Measurements from ENCODE around the gene SLC7A4. TPM values are rescaled to one million over a fixed set of nuclear protein-coding genes. Genes with fewer than 3 reads are reported as not detected.

SLC7A4 gene
- total RNA-seq, 1 donor from 2014 or later, result 0.93 TPM

DNA sequence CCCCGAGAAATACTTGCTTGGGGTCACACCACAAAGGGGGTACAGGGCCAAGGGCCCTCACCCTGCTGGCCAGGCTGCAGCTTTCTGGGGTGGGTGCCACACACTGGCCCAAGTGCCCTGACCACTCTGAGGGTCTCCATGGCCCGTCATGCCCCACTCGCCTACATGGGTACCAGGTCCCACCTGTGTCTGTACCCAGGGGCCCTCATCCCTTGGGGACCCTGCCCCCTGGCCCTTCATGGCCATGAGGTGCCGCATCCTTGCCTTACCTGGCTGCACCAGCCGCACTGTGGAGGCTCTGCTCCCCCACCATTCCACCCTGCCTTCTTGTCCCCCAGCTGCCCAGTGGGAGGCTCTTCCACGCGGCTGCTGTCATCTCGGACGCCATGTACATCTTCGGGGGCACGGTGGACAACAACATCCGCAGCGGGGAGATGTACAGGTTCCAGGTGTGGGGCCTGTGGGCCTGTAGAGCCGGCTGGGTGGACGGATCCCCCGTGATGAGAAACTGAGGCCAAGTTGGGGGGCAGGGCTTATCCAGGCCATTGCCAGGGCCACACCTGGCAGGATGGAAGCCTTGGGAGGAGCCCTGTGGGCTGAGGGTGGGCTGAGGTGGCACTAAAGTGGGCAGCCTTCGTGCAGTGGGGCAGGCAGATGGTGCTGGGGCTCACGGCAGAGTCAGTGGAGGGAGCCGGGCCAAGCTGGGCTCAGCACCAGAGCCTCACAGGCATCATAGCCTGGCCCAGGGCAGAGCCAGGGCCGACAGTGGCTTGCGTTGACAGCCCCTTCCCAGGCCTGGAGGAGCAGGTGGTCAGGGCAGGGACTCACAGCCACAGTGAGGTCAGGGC, 39.7 kb downstream of the SLC7A4 start:
- Histone ChIP-seq H3K4me1 (ENCODE audit: insufficient read depth, low read length) (peaks cover 6% of the 10 kb centered on the region), H2AFZ (ENCODE audit: low read depth, low read length) (no peak overlapping the region), H3K9me3 (ENCODE audit: insufficient read depth, low read depth, low read length) (no peaks in the 10 kb centered on the region), H3K36me3 (ENCODE audit: insufficient read depth, low read length) (no peaks in the 10 kb centered on the region), H3K4me2 (ENCODE audit: low read length) (no peak overlapping the region), H3K27ac (ENCODE audit: low read depth, low read length) (no peak overlapping the region), H3K27me3 (ENCODE audit: insufficient read depth, low read length) (no peaks in the 10 kb centered on the region), H3K9ac (ENCODE audit: low read length) (no peak overlapping the region), H3K79me2 (ENCODE audit: insufficient read depth, low read length) (no peaks in the 10 kb centered on the region), H3K4me3 (ENCODE audit: insufficient read depth, low read depth, low read length) (no peak overlapping the region), H4K20me1 (ENCODE audit: insufficient read depth, low read length) (peaks cover 14% of the 10 kb centered on the region)
- Mint-ChIP-seq H3K27me3 (ENCODE audit: low read depth, unreplicated experiment) (no peaks in the 10 kb centered on the region), H3K36me3 (ENCODE audit: low read depth, unreplicated experiment) (peaks cover 11% of the 10 kb centered on the region), H3K4me3 (ENCODE audit: unreplicated experiment) (no peak overlapping the region), H3K27ac (ENCODE audit: unreplicated experiment) (no peak overlapping the region), H3K4me1 (ENCODE audit: low read depth, unreplicated experiment) (no peaks in the 10 kb centered on the region), H3K9me3 (ENCODE audit: unreplicated experiment) (no peaks in the 10 kb centered on the region)
- no peak for DNase-seq (ENCODE audit: low read depth)
- TF ChIP-seq EZH2 (IDR thresholded peaks at IDR 0.05; ENCODE audit: insufficient read depth, low read length), result no peak
- TF ChIP-seq, protein P1, sequence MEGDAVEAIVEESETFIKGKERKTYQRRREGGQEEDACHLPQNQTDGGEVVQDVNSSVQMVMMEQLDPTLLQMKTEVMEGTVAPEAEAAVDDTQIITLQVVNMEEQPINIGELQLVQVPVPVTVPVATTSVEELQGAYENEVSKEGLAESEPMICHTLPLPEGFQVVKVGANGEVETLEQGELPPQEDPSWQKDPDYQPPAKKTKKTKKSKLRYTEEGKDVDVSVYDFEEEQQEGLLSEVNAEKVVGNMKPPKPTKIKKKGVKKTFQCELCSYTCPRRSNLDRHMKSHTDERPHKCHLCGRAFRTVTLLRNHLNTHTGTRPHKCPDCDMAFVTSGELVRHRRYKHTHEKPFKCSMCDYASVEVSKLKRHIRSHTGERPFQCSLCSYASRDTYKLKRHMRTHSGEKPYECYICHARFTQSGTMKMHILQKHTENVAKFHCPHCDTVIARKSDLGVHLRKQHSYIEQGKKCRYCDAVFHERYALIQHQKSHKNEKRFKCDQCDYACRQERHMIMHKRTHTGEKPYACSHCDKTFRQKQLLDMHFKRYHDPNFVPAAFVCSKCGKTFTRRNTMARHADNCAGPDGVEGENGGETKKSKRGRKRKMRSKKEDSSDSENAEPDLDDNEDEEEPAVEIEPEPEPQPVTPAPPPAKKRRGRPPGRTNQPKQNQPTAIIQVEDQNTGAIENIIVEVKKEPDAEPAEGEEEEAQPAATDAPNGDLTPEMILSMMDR (IDR thresholded peaks at IDR 0.05; ENCODE audit: insufficient read depth, low read depth, low read length), result no peak
- no peak for FAIRE-seq

DNA sequence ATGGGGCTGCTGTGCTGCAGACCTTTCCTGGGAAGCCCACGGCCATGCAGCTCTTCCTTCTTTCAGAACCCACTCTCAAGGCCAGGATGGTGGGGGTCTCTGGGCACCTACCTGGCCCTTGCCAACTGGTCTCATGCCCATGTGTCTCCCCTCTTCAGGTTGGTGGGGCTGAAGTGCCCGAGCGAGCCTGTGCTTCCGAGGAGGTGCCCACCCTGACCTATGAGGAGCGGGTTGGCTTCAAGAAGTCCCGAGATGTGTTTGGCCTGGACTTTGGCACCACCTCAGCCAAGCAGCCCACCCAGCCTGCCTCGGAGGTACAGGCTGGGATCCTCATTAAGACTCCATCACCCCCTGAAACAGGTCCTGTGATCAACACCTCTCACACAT, 40.3 kb downstream of the SLC7A4 start:
- H4K20me1 ChIP-seq (ENCODE audit: insufficient read depth, low read length), result peaks cover 14% of the 10 kb centered on the region
- no peak overlapping the region for H3K9ac ChIP-seq (ENCODE audit: low read length)
- FAIRE-seq (no peak), DNase-seq (ENCODE audit: low read depth) (no peak)
- TF ChIP-seq, protein P1 (IDR thresholded peaks at IDR 0.05; ENCODE audit: insufficient read depth, low read depth, low read length), result no peak
- TF ChIP-seq EZH2 (IDR thresholded peaks at IDR 0.05; ENCODE audit: insufficient read depth, low read length), result no peak
- no peaks in the 10 kb centered on the region for H3K27me3 ChIP-seq (ENCODE audit: insufficient read depth, low read length)
- Mint-ChIP-seq H3K27me3 (ENCODE audit: low read depth, unreplicated experiment) (no peaks in the 10 kb centered on the region), H3K9me3 (ENCODE audit: unreplicated experiment) (no peaks in the 10 kb centered on the region), H3K36me3 (ENCODE audit: low read depth, unreplicated experiment) (peaks cover 12% of the 10 kb centered on the region), H3K4me3 (ENCODE audit: unreplicated experiment) (no peak overlapping the region), H3K4me1 (ENCODE audit: low read depth, unreplicated experiment) (no peaks in the 10 kb centered on the region), H3K27ac (ENCODE audit: unreplicated experiment) (no peak overlapping the region)
- H3K79me2 ChIP-seq (ENCODE audit: insufficient read depth, low read length), result no peaks in the 10 kb centered on the region
- no peaks in the 10 kb centered on the region for H3K36me3 ChIP-seq (ENCODE audit: insufficient read depth, low read length)
- no peak overlapping the region for H3K4me2 ChIP-seq (ENCODE audit: low read length)
- H3K27ac ChIP-seq (ENCODE audit: low read depth, low read length), result no peak overlapping the region
- H3K4me3 ChIP-seq (ENCODE audit: insufficient read depth, low read depth, low read length), result no peak overlapping the region
- H2AFZ ChIP-seq (ENCODE audit: low read depth, low read length), result no peak overlapping the region
- peaks cover 6% of the 10 kb centered on the region for H3K4me1 ChIP-seq (ENCODE audit: insufficient read depth, low read length)
- H3K9me3 ChIP-seq (ENCODE audit: insufficient read depth, low read depth, low read length), result no peaks in the 10 kb centered on the region

All from astrocyte (in vitro differentiated cells and primary cell).